ENCODE data around the gene ZNF90. TPM values are rescaled to one million over a fixed set of nuclear protein-coding genes. Genes with fewer than 3 reads are reported as not detected.
"Not testable (repeated sequence)": the region's sequence is repeated elsewhere in the genome, so short reads cannot be mapped to it uniquely, and the experiment has no call there.

The ZNF90 gene
- total RNA-seq, 1 experiment from 2014 or later: 88.7 TPM

DNA sequence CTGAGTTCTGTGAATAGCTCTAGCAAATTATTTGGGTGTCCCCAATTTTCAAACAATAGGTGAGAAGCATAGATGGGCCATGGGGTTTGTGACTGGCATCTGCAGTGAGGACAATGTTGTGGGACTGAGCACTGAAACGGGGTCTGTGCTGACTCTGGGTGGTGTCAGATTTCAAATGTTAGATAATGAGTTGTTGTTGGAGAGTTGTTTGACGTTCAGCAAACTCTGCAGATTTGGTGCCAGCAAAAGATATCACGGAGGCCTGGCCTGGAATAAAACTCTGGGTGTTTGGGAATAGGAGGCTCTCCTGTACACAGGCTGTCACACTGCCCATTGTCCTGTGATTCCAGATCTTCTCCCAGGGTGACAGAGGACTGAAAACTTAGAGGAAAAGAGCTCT is 2.9 kb downstream of the ZNF90 start:
- H3K18ac ChIP-seq (ENCODE audit: insufficient read length, low read depth, low read length): no peak overlapping the region
- H3K23ac ChIP-seq (ENCODE audit: insufficient read length, low read depth, low read length): no peak overlapping the region
- Mint-ChIP-seq H3K4me1 (peaks cover 50 to 53% of the 10 kb centered on the region in 2 experiments), H3K27ac (peak overlapping the region; percentile 36 to 97 (median 70)), H3K4me3 (peak overlapping the region; percentile 99), H3K27me3 (ENCODE audit: low read depth) (no peaks in the 10 kb centered on the region), H3K36me3 (ENCODE audit: insufficient read depth in 1 of 3, low read depth in 3 of 3) (peaks cover 36 to 56% (median 43%) of the 10 kb centered on the region in 3 experiments), H3K9me3 (peaks cover 0 to 27% of the 10 kb centered on the region in 2 experiments; a peak in 4 of 5 replicates)
- H3K56ac ChIP-seq (ENCODE audit: insufficient read length, low read depth, low read length): no peak overlapping the region
- no peaks in the 10 kb centered on the region for H3K79me1 ChIP-seq (ENCODE audit: insufficient read depth, low read depth, low read length, poor library complexity, severe bottlenecking)
- H3K4me1 ChIP-seq (ENCODE audit: insufficient read depth, low read length): peaks cover 14% of the 10 kb centered on the region
- H3K9ac ChIP-seq (ENCODE audit: extremely low read depth, insufficient read length, low read length): no peak overlapping the region
- no peaks in the 10 kb centered on the region for H3K9me3 ChIP-seq (ENCODE audit: control insufficient read depth, low read depth, low read length)
- TF ChIP-seq, protein P1, sequence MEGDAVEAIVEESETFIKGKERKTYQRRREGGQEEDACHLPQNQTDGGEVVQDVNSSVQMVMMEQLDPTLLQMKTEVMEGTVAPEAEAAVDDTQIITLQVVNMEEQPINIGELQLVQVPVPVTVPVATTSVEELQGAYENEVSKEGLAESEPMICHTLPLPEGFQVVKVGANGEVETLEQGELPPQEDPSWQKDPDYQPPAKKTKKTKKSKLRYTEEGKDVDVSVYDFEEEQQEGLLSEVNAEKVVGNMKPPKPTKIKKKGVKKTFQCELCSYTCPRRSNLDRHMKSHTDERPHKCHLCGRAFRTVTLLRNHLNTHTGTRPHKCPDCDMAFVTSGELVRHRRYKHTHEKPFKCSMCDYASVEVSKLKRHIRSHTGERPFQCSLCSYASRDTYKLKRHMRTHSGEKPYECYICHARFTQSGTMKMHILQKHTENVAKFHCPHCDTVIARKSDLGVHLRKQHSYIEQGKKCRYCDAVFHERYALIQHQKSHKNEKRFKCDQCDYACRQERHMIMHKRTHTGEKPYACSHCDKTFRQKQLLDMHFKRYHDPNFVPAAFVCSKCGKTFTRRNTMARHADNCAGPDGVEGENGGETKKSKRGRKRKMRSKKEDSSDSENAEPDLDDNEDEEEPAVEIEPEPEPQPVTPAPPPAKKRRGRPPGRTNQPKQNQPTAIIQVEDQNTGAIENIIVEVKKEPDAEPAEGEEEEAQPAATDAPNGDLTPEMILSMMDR (conservative IDR thresholded peaks at IDR 0.05): no peak
- no peak overlapping the region; the same call in 1 of the 2 replicates for H2BK15ac ChIP-seq (ENCODE audit: low read depth, low read length)
- no peak overlapping the region for H2BK20ac ChIP-seq (ENCODE audit: low read depth, low read length, poor library complexity, severe bottlenecking)
- no peak for DNase-seq
- H2AK5ac ChIP-seq (ENCODE audit: insufficient read length, low read length): no peak overlapping the region
- H4K8ac ChIP-seq (replicated peaks; ENCODE audit: insufficient read length, low read depth, low read length): no peak overlapping the region
- no peak overlapping the region for H2BK12ac ChIP-seq (ENCODE audit: insufficient read length, low read depth, low read length)
- H3K27ac ChIP-seq (ENCODE audit: insufficient read length, low read depth, low read length): no peak overlapping the region
- no peaks in the 10 kb centered on the region for H4K20me1 ChIP-seq (ENCODE audit: control insufficient read depth, insufficient read depth, insufficient read length)
- H4K91ac ChIP-seq (ENCODE audit: insufficient read length, low read depth, low read length): no peak overlapping the region
- H2BK120ac ChIP-seq (ENCODE audit: low read depth, low read length, poor library complexity, severe bottlenecking): no peak overlapping the region
- no peaks in the 10 kb centered on the region for H3K23me2 ChIP-seq (ENCODE audit: insufficient read length, low read depth, low read length, poor library complexity, severe bottlenecking)
- H4K5ac ChIP-seq (ENCODE audit: insufficient read length, low read depth, low read length): no peak overlapping the region
- H3K4ac ChIP-seq (ENCODE audit: low read depth, low read length): no peak overlapping the region
- no CpG with 5 or more reads among the region's 3 CpGs for WGBS (ENCODE audit: extremely low coverage, insufficient read length, low lambda C conversion rate)
- H3K79me2 ChIP-seq (ENCODE audit: insufficient read depth, low read length): peaks cover 57% of the 10 kb centered on the region; the same call in 1 of the 2 replicates
- no peak overlapping the region for H2BK5ac ChIP-seq (ENCODE audit: insufficient read length, low read length)
- no peaks in the 10 kb centered on the region for H3K27me3 ChIP-seq (ENCODE audit: insufficient read depth, low read length)
- no peak overlapping the region for H3K14ac ChIP-seq (ENCODE audit: insufficient read depth, low read length)
- H3T11ph ChIP-seq (ENCODE audit: low read length): no peak overlapping the region
- peak overlapping the region; percentile 94 for H3K4me2 ChIP-seq (ENCODE audit: insufficient read depth, insufficient read length, low read length)
- H2AFZ ChIP-seq (ENCODE audit: low read length): no peak overlapping the region

- DNase-seq; H4K5ac ChIP-seq (ENCODE audit: insufficient read length, low read depth, low read length); H3K14ac ChIP-seq (ENCODE audit: insufficient read depth, low read length); H3K9me3 ChIP-seq (ENCODE audit: control insufficient read depth, low read depth, low read length); H3K9ac ChIP-seq (ENCODE audit: extremely low read depth, insufficient read length, low read length); H2AK5ac ChIP-seq (ENCODE audit: insufficient read length, low read length); H3K27me3 Mint-ChIP-seq (ENCODE audit: low read depth); H4K8ac ChIP-seq (replicated peaks; ENCODE audit: insufficient read length, low read depth, low read length); H3T11ph ChIP-seq (ENCODE audit: low read length); H3K18ac ChIP-seq (ENCODE audit: insufficient read length, low read depth, low read length); H2BK12ac ChIP-seq (ENCODE audit: insufficient read length, low read depth, low read length); H3K23me2 ChIP-seq (ENCODE audit: insufficient read length, low read depth, low read length, poor library complexity, severe bottlenecking); H3K4ac ChIP-seq (ENCODE audit: low read depth, low read length); H2BK5ac ChIP-seq (ENCODE audit: insufficient read length, low read length); H3K23ac ChIP-seq (ENCODE audit: insufficient read length, low read depth, low read length); H3K27me3 ChIP-seq (ENCODE audit: insufficient read depth, low read length); H3K56ac ChIP-seq (ENCODE audit: insufficient read length, low read depth, low read length); H2BK20ac ChIP-seq (ENCODE audit: low read depth, low read length, poor library complexity, severe bottlenecking); H2BK120ac ChIP-seq (ENCODE audit: low read depth, low read length, poor library complexity, severe bottlenecking); H2BK15ac ChIP-seq (ENCODE audit: low read depth, low read length); H4K20me1 ChIP-seq (ENCODE audit: control insufficient read depth, insufficient read depth, insufficient read length); H3K79me1 ChIP-seq (ENCODE audit: insufficient read depth, low read depth, low read length, poor library complexity, severe bottlenecking); H2AFZ ChIP-seq (ENCODE audit: low read length); H4K91ac ChIP-seq (ENCODE audit: insufficient read length, low read depth, low read length): not testable (repeated sequence)
- Mint-ChIP-seq H3K4me1 (peaks cover 57 to 60% of the 10 kb centered on the region in 2 experiments), H3K36me3 (ENCODE audit: insufficient read depth in 1 of 3, low read depth in 3 of 3) (peaks cover 36 to 63% (median 45%) of the 10 kb centered on the region in 3 experiments), H3K27ac (peak overlapping the region; percentile 85 to 97 (median 89)), H3K4me3 (peak overlapping the region; percentile 99), H3K9me3 (peaks cover 0 to 34% of the 10 kb centered on the region in 2 experiments; a peak in 4 of 5 replicates)
- Histone ChIP-seq H3K4me1 (ENCODE audit: insufficient read depth, low read length) (peaks cover 16% of the 10 kb centered on the region), H3K4me2 (ENCODE audit: insufficient read depth, insufficient read length, low read length) (peak overlapping the region; percentile 41), H3K27ac (ENCODE audit: insufficient read length, low read depth, low read length) (peak overlapping the region; percentile 6), H3K79me2 (ENCODE audit: insufficient read depth, low read length) (peaks cover 67% of the 10 kb centered on the region; the same call in 1 of the 2 replicates)
- WGBS (ENCODE audit: extremely low coverage, insufficient read length, low lambda C conversion rate): no CpG with 5 or more reads among the region's 3 CpGs
Observed at GRCh38 chr19:20082232-20082833, 4.5 kb downstream of the ZNF90 start.

Data from H9 (cell line).